ENCODE measurements around the gene ZDHHC11B.

Gene ZDHHC11B

DNA sequence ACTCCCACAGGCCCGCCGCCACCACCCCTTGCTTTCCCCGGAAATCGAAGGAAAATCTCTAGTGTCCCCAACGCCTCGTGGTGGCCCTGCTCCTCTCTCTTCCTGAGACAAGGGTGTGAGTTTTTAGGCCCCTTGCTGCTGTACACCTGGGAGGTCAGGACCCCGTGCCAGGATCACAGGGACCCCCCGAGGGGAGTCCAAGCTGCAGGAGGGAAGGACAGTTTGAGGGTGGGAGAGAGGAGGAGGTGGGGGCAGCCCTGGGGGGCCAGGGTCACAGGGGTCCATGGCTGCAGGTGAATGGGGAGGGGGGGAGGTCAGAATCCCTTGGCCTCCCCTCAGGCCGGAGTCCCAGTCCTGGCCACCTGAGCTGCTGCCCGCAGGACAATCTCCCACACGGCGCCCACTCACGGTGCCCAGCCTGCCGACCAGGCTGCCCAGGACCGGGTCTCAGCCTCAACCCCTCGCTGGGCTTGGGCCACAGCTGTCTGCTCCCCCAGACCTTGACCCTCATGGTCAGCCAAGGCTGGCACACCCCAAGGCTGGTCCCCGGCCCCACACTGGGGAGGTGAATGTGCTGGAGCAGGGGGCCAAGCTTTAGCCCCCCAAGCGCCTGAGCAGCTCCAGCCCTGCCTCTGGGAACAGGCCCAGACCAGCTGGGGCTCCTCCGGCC, 111.2 kb downstream of the ZDHHC11B start:
- TF ChIP-seq, protein P1, sequence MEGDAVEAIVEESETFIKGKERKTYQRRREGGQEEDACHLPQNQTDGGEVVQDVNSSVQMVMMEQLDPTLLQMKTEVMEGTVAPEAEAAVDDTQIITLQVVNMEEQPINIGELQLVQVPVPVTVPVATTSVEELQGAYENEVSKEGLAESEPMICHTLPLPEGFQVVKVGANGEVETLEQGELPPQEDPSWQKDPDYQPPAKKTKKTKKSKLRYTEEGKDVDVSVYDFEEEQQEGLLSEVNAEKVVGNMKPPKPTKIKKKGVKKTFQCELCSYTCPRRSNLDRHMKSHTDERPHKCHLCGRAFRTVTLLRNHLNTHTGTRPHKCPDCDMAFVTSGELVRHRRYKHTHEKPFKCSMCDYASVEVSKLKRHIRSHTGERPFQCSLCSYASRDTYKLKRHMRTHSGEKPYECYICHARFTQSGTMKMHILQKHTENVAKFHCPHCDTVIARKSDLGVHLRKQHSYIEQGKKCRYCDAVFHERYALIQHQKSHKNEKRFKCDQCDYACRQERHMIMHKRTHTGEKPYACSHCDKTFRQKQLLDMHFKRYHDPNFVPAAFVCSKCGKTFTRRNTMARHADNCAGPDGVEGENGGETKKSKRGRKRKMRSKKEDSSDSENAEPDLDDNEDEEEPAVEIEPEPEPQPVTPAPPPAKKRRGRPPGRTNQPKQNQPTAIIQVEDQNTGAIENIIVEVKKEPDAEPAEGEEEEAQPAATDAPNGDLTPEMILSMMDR (IDR thresholded peaks at IDR 0.05; ENCODE audit: insufficient read depth, low read length, missing control alignments): no peak
- 0 out of 2 replicates have a peak overlapping the region, but pooled peaks have one; percentile 6 for H3K4me3 ChIP-seq (ENCODE audit: low read depth, low read length)
- POLR2A ChIA-PET: no interaction called here
- CTCF ChIA-PET: interaction anchor here (0.9 to 7.0 kb wide), 6 partner anchors 15 to 359 kb away, joined by 3 to 138 read pairs (median 11); partner anchors contain the start of genes BRD9 and TRIP13
- no peak for DNase-seq (ENCODE audit: low read depth, low spot score)

DNA sequence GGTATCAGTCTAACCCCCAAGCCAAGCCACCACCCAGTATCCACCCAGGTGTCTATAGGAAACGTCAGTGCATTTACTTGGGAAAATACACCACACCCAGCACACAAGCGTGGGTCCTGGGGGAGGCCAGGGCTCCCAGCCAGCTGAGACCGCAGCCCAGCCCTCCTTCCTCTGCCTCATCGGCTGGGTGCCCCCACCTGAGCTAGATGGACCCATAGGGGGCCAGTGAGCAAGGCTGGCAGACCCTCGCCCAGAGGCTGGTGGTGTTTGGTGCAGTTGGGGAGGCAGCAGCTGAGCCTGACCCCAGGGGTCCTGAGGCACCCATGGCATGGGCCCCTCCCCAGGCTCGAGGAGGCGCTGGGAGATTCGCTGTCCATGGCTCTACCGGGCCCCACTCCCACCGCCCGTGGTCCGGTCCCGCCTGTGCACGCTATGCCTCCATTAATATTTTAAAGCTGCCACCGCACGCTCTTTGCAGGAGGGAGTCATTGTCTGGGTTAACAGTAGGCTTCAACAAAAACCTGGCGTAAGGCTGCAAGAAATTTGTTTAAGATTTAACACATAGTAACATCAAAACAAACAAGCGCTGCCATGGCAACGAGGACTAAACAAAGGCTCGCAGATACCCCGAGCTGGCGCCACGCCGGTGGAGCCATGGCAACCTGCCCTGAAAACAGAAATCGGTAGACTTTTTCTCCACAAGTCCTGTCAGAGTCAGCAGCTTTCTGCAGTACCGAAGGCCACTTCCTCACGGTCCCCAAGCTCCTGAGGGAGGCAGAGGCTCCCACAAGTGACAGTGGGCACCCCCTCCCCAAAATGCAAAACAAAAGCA, 112.0 kb downstream of the ZDHHC11B start:
- DNase-seq (ENCODE audit: low read depth, low spot score): peak; percentile 12
- H3K4me3 ChIP-seq (ENCODE audit: low read depth, low read length): peak overlapping the region; percentile 6; the same call in 1 of the 2 replicates
- TF ChIP-seq, protein P1 (IDR thresholded peaks at IDR 0.05; ENCODE audit: insufficient read depth, low read length, missing control alignments): no peak
- CTCF ChIA-PET: interaction anchor here (0.7 to 7.0 kb wide), 11 partner anchors 14 to 358 kb away, joined by 3 to 138 read pairs (median 4); partner anchors contain the start of genes BRD9 and TRIP13
- POLR2A ChIA-PET: no interaction called here

DNA sequence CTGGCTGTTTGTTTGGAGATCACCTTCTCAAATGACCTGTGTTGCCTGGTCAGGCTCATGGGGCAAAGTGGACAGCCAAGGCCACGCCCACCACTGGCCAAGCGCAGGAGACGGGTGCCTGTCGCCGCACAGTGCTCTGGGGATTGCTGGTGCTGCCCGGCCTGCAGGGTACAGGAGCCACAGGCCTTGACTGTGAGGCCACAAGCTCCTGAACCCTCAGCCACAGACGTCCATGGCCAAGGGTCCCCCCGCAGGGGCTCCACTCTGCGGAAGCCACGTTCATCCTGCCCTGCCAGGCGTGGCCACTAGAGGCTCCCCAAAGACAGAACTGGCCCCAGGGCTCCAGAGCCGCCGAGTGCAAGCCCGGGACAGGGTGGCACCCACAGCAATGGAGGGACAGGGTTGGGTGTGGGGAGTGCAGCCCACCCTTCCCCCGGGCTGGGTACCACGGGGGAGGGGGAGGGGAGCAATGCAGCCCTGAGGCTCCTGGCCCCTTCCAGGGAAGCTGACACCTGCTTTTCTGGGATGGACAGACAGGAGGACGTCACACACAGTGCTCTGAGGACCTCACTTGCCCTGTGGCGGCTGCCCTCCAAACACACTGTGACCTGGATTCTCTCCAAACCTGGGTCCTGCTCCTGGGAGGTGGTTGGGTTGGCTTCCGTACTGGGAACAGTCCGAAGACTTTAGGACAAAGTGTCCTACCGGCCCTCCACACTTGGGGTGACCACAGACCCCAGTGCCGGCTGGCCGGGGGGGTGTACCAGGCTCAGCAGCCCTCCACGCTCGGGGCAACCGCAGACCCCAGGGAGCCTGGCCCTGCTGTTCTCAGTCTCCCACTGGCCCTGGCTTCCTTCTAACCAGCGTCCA, 112.8 kb downstream of the ZDHHC11B start:
- ChIA-PET CTCF (interaction anchor here (0.6 to 7.0 kb wide), 13 partner anchors 14 to 357 kb away, joined by 3 to 138 read pairs (median 4); partner anchors contain the start of genes BRD9 and TRIP13), POLR2A (no interaction called here)
- DNase-seq (ENCODE audit: low read depth, low spot score): no peak
- TF ChIP-seq, protein P1 (IDR thresholded peaks at IDR 0.05; ENCODE audit: insufficient read depth, low read length, missing control alignments): peak; percentile 97
- peak overlapping the region; percentile 41 for H3K4me3 ChIP-seq (ENCODE audit: low read depth, low read length)

DNA sequence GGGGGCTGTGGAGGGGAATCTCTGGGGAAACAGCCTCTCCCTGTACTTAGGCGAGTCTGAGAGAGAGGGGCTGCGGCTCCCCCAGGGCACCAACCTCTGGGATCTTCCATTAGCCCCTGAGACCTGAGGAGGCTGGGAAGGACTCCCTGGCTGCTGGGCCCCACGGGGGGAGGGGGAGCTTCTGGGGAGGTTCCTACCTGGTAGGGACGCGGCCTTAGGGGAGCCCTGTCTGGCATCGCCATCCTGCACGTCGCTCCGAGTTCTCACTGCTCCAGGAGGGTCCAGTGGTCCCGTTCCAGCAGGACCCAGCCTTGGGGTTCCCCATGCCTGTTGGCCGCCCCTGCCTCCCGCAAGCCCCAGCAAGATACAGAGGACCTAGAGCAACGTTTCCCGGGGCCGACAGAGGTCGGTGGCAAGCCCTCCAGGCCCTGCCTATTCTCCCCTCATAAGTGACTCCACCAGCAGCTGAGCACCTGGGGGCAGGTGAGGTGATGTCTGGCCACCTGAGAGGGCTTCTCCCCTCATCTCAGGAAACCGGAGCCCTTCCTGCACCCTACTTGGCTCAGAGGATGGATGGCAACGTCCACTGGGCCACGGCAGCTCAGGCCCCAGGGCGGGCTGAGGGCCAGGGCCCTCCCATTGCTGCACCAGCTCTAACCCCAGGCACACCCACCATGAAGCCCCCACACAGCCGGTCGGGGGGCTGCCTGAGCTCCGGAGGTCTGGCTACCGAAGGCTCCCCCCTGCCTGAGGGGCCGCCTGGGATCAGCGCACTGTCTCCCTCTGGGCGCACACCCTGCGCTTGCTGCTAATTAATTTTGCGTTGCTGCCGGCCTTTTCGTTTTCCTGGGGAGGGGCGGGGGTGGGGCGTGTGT, 113.9 kb downstream of the ZDHHC11B start:
- DNase-seq (ENCODE audit: low read depth, low spot score): no peak
- ChIA-PET POLR2A (interaction anchor here (1.4 kb wide), 1 partner anchor 232 kb away, joined by 3 read pairs; no protein-coding TSS in a partner anchor), CTCF (interaction anchor here (0.6 to 7.0 kb wide), 12 partner anchors 12 to 251 kb away, joined by 3 to 138 read pairs (median 4); partner anchors contain the start of genes BRD9 and TRIP13)
- TF ChIP-seq, protein P1 (IDR thresholded peaks at IDR 0.05; ENCODE audit: insufficient read depth, low read length, missing control alignments): no peak
- no peak overlapping the region for H3K4me3 ChIP-seq (ENCODE audit: low read depth, low read length)

DNA sequence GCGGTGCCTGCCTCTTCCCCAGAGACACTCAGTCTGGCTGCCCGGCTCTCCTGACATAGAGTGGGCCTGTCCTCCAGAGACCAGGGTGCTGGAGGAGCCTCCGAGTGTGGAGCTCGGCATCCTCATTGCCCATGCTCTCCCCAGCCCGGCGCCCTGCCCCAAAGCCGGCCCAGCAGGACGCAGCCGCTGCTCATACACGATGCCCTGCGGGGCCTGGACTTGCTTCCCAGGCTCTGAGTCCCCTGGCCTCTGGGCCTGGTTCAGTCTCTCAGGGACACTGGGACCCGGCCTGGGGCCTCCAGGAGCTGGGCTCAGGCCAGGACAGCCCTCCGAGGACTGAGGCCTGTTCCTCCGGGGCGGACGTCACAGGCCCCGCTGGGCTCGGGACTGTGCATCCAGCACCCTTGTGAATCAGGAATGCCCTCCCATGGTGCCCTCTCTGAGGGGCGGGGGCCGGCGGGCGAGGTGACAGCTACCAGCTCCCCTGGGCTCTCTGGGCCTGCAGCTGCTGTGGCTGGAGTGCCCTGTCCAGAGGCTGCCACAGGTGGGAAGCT, 114.6 kb downstream of the ZDHHC11B start:
- H3K4me3 ChIP-seq (ENCODE audit: low read depth, low read length): no peak overlapping the region
- ChIA-PET POLR2A (interaction anchor here (1.4 kb wide), 1 partner anchor 233 kb away, joined by 3 read pairs; no protein-coding TSS in a partner anchor), CTCF (interaction anchor here (0.8 to 7.0 kb wide), 5 partner anchors 12 to 233 kb away, joined by 3 to 138 read pairs (median 9); no protein-coding TSS in a partner anchor)
- TF ChIP-seq, protein P1 (IDR thresholded peaks at IDR 0.05; ENCODE audit: insufficient read depth, low read length, missing control alignments): no peak
- no peak for DNase-seq (ENCODE audit: low read depth, low spot score)

Measured in AG04449 (cell line).